B cell (primary cell): ENCODE measurements around the gene TMEM131. TPM values are rescaled to one million over a fixed set of nuclear protein-coding genes. Genes with fewer than 3 reads are reported as not detected.

Source experiments
- ATAC-seq: fragments of 200-7000 bp; cut with Tn5 transposase; one replicate; pipeline ENCODE4 v1.10.0; 2021; ENCODE audit warnings: low read depth, mild to moderate bottlenecking, moderate number of reproducible peaks, moderate library complexity
- CTCF ChIA-PET: fragments of 350-600 bp; sonication (Branson Sonifier 250); formaldehyde crosslinking; loops from one replicate; lab custom pipeline; 2021; ENCODE audit warnings: antibody characterized with exemption, inconsistent platforms; lab: Charles Lee
- POLR2A ChIA-PET: fragments of 350-600 bp; sonication (Branson Sonifier 250); formaldehyde crosslinking; loops from one replicate; lab custom pipeline; 2021; ENCODE audit warnings: antibody characterized with exemption; lab: Charles Lee
- DNase-seq: peaks from one replicate; pipeline ENCODE4 v3.0.0; 2013
- H2AFZ ChIP-seq: 2 replicates; pipeline ENCODE4 v1.6.1; 2012; ENCODE audit warnings: mild to moderate bottlenecking, low read depth, low read length; ENCODE audit not compliant: insufficient read depth, poor library complexity, severe bottlenecking
- H3K27ac ChIP-seq, 2 donors: 1 replicate in 1 of 2; 2 replicates in 1 of 2; pipeline ENCODE4 v1.5.1; 2012 to 2013; ENCODE audit warnings: low read length in 2 of 2, mild to moderate bottlenecking in 2 of 2, moderate library complexity in 1 of 2
- H3K27me3 ChIP-seq, 4 experiments: fragments of 200-600 bp in 1 of 4; sonication (generic) in 1 of 4; replicated peaks in 1 of 4; 1 replicate in 2 of 4; 2 replicates in 2 of 4; pipeline versions ENCODE4 v1.6.1 to v1.7.0; 2013 to 2016; ENCODE audit warnings: low read length in 3 of 4, mild to moderate bottlenecking in 2 of 4, mixed read lengths in 1 of 4, moderate library complexity in 1 of 4; ENCODE audit not compliant: insufficient read depth in 4 of 4, control insufficient read depth in 3 of 4; ENCODE audit errors: control extremely low read depth in 1 of 4
- H3K36me3 ChIP-seq, 2 experiments: replicated peaks in 1 of 2; 1 replicate in 1 of 2; 2 replicates in 1 of 2; pipeline versions ENCODE4 v1.6.1 to v1.7.1; 2013; ENCODE audit warnings: low read length in 1 of 2; ENCODE audit not compliant: insufficient read depth in 2 of 2, control insufficient read depth in 1 of 2; ENCODE audit errors: control extremely low read depth in 1 of 2, extremely low read depth in 1 of 2
- H3K4me1 ChIP-seq, 2 donors: fragments of 200-600 bp in 1 of 2; sonication (generic) in 1 of 2; 1 replicate in 1 of 2; 2 replicates in 1 of 2; pipeline versions ENCODE4 v1.5.1 to v1.6.1; 2013 to 2017; ENCODE audit warnings: low read length in 2 of 2; ENCODE audit not compliant: control insufficient read depth in 2 of 2, insufficient read depth in 2 of 2
- H3K4me2 ChIP-seq: replicated peaks from 2 replicates; pipeline ENCODE3; 2012; ENCODE audit warnings: mild to moderate bottlenecking, low read depth, low read length; ENCODE audit not compliant: poor library complexity, severe bottlenecking
- H3K4me3 ChIP-seq, 5 experiments: fragments of 200-600 bp in 1 of 5; sonication (generic) in 1 of 5; 1 replicate in 3 of 5; 2 replicates in 2 of 5; pipeline versions ENCODE4 v1.5.1 to v1.7.0; 2011 to 2016; ENCODE audit warnings: low read length in 4 of 5, mild to moderate bottlenecking in 4 of 5, low read depth in 2 of 5, control low read depth in 1 of 5, moderate library complexity in 1 of 5; ENCODE audit not compliant: insufficient read depth in 1 of 5; ENCODE audit errors: control extremely low read depth in 1 of 5, extremely low read depth in 1 of 5
- H3K79me2 ChIP-seq: fragments of 200-600 bp; sonication (generic); one replicate; pipeline ENCODE4 v1.6.0; 2016; ENCODE audit warnings: low read length; ENCODE audit not compliant: control insufficient read depth, insufficient read depth
- H3K9ac ChIP-seq: fragments of 200-600 bp; sonication (generic); 2 replicates; pipeline ENCODE4 v1.6.1; 2017; ENCODE audit warnings: mild to moderate bottlenecking, low read length, moderate library complexity
- H3K9me3 ChIP-seq, 3 donors: one replicate each; pipeline versions ENCODE4 v1.6.1 to v1.7.1; 2013; ENCODE audit warnings: low read length in 2 of 3; ENCODE audit not compliant: control insufficient read depth in 2 of 3, insufficient read depth in 1 of 3; ENCODE audit errors: control extremely low read depth in 1 of 3
- H4K20me1 ChIP-seq: 2 replicates; pipeline ENCODE4 v1.6.0; 2012; ENCODE audit warnings: mild to moderate bottlenecking, low read length; ENCODE audit not compliant: insufficient read depth, control insufficient read depth, poor library complexity, severe bottlenecking
- H3K27ac Mint-ChIP-seq: one replicate; pipeline ENCODE4 v1.8.0; 2021; ENCODE audit warnings: mixed read lengths
- H3K27me3 Mint-ChIP-seq: one replicate; pipeline ENCODE4 v1.8.0; 2021; ENCODE audit warnings: mixed read lengths
- H3K4me1 Mint-ChIP-seq: one replicate; pipeline ENCODE4 v1.8.0; 2021; ENCODE audit warnings: mixed read lengths
- H3K4me3 Mint-ChIP-seq: one replicate; pipeline ENCODE4 v1.8.0; 2021; ENCODE audit warnings: mixed read lengths
- H3K9me3 Mint-ChIP-seq: one replicate; pipeline ENCODE4 v1.8.0; 2022; ENCODE audit warnings: mixed read lengths; ENCODE audit not compliant: insufficient read depth
- EZH2 ChIP-seq: IDR thresholded peaks from 2 replicates; pipeline ENCODE4 v1.6.1; 2012; ENCODE audit warnings: borderline replicate concordance, low read depth, mild to moderate bottlenecking, moderate library complexity, low read length; ENCODE audit not compliant: insufficient read depth, poor library complexity, severe bottlenecking
- WGBS: methylation state at CpG from one replicate; pipeline ENCODE4 v1.1.5; 2013; ENCODE audit warnings: missing lambda C conversion rate; ENCODE audit not compliant: insufficient coverage; 5-methylcytosine and 5-hydroxymethylcytosine counted together
- intact Hi-C: fragments of 100-400 bp; cut with micrococcal nuclease; formaldehyde crosslinking; loops from one replicate; pipeline ENCODE4 v1.10.0; 2022
- polyA plus RNA-seq: library from polyadenylated mRNA; depleted of rRNA; stranded (reverse); fragments of >200 nt; gene quantifications from 2 replicates; pipeline ENCODE4 v1.2.3, GENCODE V29; 2012
- total RNA-seq, 2 donors: library from RNA; stranded (reverse); fragments of 120-200 nt in 1 of 2; gene quantifications; 1 replicate in 1 of 2; 2 replicates in 1 of 2; pipeline versions ENCODE4 v1.2.3 to v1.2.4, GENCODE V29; 2013 to 2022
- TF ChIP-seq, protein P1 (sequence below): fragments of 200-600 bp; IDR thresholded peaks from one replicate; pipeline ENCODE4 v1.8.0; 2022; ENCODE audit warnings: antibody characterized with exemption, mild to moderate bottlenecking

TMEM131 gene
- total and polyA plus RNA-seq, 2 donors (not counting 1 experiment from before 2014, with no cell fraction given), result 24.3 to 101 TPM

- Histone ChIP-seq H3K27me3 (no peaks in the 10 kb centered on the region), H3K9ac (no peak overlapping the region), H3K4me3 (no peak overlapping the region), H4K20me1 (no peaks in the 10 kb centered on the region), H3K27ac (no peak overlapping the region), H3K4me1 (peaks cover 31 to 32% of the 10 kb centered on the region in 2 donors), H3K36me3 (no peaks in the 10 kb centered on the region), H3K79me2 (peaks cover 14% of the 10 kb centered on the region), H3K9me3 (peaks cover 0 to 15% (median 0%) of the 10 kb centered on the region in 3 donors), H2AFZ (no peak overlapping the region), H3K4me2 (no peak overlapping the region)
- no peaks in the 10 kb centered on the region for H3K9me3 Mint-ChIP-seq
- H3K4me1 Mint-ChIP-seq, result peaks cover 39% of the 10 kb centered on the region
- H3K27ac Mint-ChIP-seq, result no peak overlapping the region
- WGBS, result 97% methylated on average over 7 of the region's 9 CpGs
- DNase-seq (no peak), ATAC-seq (no peak)
- no peak overlapping the region for H3K4me3 Mint-ChIP-seq
- no peak for TF ChIP-seq EZH2
- TF ChIP-seq, protein P1, sequence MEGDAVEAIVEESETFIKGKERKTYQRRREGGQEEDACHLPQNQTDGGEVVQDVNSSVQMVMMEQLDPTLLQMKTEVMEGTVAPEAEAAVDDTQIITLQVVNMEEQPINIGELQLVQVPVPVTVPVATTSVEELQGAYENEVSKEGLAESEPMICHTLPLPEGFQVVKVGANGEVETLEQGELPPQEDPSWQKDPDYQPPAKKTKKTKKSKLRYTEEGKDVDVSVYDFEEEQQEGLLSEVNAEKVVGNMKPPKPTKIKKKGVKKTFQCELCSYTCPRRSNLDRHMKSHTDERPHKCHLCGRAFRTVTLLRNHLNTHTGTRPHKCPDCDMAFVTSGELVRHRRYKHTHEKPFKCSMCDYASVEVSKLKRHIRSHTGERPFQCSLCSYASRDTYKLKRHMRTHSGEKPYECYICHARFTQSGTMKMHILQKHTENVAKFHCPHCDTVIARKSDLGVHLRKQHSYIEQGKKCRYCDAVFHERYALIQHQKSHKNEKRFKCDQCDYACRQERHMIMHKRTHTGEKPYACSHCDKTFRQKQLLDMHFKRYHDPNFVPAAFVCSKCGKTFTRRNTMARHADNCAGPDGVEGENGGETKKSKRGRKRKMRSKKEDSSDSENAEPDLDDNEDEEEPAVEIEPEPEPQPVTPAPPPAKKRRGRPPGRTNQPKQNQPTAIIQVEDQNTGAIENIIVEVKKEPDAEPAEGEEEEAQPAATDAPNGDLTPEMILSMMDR, result no peak
- intact Hi-C loops, result no loop called here
- no peaks in the 10 kb centered on the region for H3K27me3 Mint-ChIP-seq
- POLR2A ChIA-PET, result no interaction called here
- CTCF ChIA-PET, result interaction anchor here (0.8 kb wide), 1 partner anchor 16 kb away, joined by 3 read pairs; no protein-coding TSS in a partner anchor
These were observed 279.6 kb downstream of the TMEM131 start for GRCh38 chr2:97715951-97716694.

DNA sequence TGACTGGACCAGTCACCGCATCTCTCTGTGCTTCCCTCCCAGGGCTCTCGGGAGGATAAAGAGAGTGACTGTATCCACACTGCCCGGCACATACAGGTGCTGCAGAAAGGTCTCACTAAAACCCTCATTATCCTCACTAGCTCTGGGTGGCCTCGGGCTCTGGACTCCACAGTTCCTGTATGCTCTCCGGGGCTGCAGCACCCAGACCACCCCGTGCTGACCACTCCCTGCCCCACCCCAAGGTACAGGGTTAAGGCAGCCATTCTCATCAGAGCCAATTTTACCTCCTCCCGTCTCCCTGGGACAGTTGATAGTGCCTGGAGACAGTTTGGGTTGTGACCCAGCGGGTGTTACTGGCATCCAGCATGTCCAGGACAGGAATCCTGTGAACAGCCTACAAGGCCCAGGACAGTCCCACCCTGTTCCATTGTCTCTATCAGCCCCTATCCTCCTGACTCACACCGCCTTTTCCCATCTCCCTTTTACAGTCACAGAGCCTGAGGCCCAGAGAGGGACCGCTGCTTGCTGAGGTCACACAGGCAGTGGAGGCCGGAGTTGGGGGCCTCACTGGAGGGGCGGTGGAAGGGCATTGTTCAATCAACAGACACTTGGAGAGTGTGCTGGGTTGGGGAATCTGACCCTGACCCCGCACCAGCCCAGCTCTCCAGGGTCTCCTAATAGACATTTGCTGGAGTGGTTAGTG lies 280.6 kb downstream of the TMEM131 start:
- peaks cover 37% of the 10 kb centered on the region for H3K4me1 Mint-ChIP-seq
- Histone ChIP-seq H3K27ac (no peak overlapping the region), H3K4me1 (peaks cover 31 to 32% of the 10 kb centered on the region in 2 donors), H3K36me3 (no peaks in the 10 kb centered on the region), H3K9me3 (peaks cover 0 to 15% (median 0%) of the 10 kb centered on the region in 3 donors), H2AFZ (no peak overlapping the region), H4K20me1 (no peaks in the 10 kb centered on the region), H3K79me2 (peaks cover 14% of the 10 kb centered on the region), H3K4me2 (no peak overlapping the region), H3K27me3 (no peaks in the 10 kb centered on the region), H3K4me3 (no peak overlapping the region), H3K9ac (no peak overlapping the region)
- WGBS, result 90% methylated on average over 13 of the region's 13 CpGs
- POLR2A ChIA-PET, result no interaction called here
- TF ChIP-seq, protein P1, result no peak
- TF ChIP-seq EZH2, result no peak
- intact Hi-C loops, result no loop called here
- no peaks in the 10 kb centered on the region for H3K27me3 Mint-ChIP-seq
- H3K4me3 Mint-ChIP-seq, result no peak overlapping the region
- DNase-seq (no peak), ATAC-seq (no peak)
- peak overlapping the region; percentile 37 for H3K27ac Mint-ChIP-seq
- CTCF ChIA-PET, result interaction anchor here (0.8 kb wide), 1 partner anchor 15 kb away, joined by 3 read pairs; no protein-coding TSS in a partner anchor
- H3K9me3 Mint-ChIP-seq, result no peaks in the 10 kb centered on the region
